Measurements from ENCODE around the gene REPIN1. TPM values are rescaled to one million over a fixed set of nuclear protein-coding genes. Genes with fewer than 3 reads are reported as not detected.

The REPIN1 gene
- total and polyA plus RNA-seq, 4 donors, result 17.1 to 118 (median 55.1) TPM

DNA sequence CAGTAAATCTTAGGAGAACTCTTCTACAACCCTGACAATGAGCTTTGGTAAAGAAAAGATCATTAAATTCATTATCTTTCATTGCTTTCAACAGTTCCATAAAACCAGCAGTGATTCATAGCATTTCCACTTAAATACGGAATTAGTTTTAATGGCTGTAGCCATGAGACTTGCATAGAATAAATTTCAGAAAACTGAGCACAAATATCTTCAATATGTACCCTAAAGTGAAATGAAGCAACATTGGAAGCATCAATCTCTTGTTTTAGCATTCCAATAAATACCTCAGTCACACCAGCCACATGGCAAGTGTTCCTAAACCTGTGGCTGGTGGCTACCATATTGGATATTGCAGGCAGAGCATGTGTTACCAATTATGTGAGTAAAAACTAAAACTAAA is 23.6 kb upstream of the REPIN1 start:
- no peak overlapping the region for H3K4me3 ChIP-seq (ENCODE audit: low read depth in 1 of 3, low read length in 3 of 3)
- H3K27ac ChIP-seq (ENCODE audit: low read depth in 1 of 2, low read length in 2 of 2), result no peak overlapping the region
- peaks cover 0 to 2% (median 0%) of the 10 kb centered on the region in 4 donors for H3K36me3 ChIP-seq (ENCODE audit: control insufficient read depth in 4 of 4, insufficient read depth in 3 of 4, low read depth in 1 of 4, low read length in 3 of 4)
- H3K27me3 ChIP-seq (ENCODE audit: control insufficient read depth in 4 of 4, insufficient read depth in 4 of 4, low read length in 3 of 4), result no peaks in the 10 kb centered on the region
- WGBS, result 97% methylated on average over 1 of the region's 1 CpG
- DNase-seq (ENCODE audit: low spot score), result no peak
- no peaks in the 10 kb centered on the region for H3K9me3 ChIP-seq (ENCODE audit: control insufficient read depth in 4 of 4, low read length in 3 of 4)
- peaks cover 4 to 26% (median 23%) of the 10 kb centered on the region in 4 donors for H3K4me1 ChIP-seq (ENCODE audit: control insufficient read depth in 4 of 4, insufficient read depth in 4 of 4, low read length in 3 of 4)
- TF ChIP-seq, protein P1, sequence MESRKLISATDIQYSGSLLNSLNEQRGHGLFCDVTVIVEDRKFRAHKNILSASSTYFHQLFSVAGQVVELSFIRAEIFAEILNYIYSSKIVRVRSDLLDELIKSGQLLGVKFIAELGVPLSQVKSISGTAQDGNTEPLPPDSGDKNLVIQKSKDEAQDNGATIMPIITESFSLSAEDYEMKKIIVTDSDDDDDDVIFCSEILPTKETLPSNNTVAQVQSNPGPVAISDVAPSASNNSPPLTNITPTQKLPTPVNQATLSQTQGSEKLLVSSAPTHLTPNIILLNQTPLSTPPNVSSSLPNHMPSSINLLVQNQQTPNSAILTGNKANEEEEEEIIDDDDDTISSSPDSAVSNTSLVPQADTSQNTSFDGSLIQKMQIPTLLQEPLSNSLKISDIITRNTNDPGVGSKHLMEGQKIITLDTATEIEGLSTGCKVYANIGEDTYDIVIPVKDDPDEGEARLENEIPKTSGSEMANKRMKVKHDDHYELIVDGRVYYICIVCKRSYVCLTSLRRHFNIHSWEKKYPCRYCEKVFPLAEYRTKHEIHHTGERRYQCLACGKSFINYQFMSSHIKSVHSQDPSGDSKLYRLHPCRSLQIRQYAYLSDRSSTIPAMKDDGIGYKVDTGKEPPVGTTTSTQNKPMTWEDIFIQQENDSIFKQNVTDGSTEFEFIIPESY (IDR thresholded peaks at IDR 0.05), result no peak
- no peak for TF ChIP-seq HNF4A (conservative IDR thresholded peaks at IDR 0.05)
- TF ChIP-seq, protein P2, sequence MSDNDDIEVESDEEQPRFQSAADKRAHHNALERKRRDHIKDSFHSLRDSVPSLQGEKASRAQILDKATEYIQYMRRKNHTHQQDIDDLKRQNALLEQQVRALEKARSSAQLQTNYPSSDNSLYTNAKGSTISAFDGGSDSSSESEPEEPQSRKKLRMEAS (IDR thresholded peaks at IDR 0.05), result no peak
- TF ChIP-seq JUND (IDR thresholded peaks at IDR 0.05), result no peak
- no peak for TF ChIP-seq GABPA (IDR thresholded peaks at IDR 0.05 in 1 of 2, conservative IDR thresholded peaks at IDR 0.05 in 1 of 2)
- TF ChIP-seq, protein P3, sequence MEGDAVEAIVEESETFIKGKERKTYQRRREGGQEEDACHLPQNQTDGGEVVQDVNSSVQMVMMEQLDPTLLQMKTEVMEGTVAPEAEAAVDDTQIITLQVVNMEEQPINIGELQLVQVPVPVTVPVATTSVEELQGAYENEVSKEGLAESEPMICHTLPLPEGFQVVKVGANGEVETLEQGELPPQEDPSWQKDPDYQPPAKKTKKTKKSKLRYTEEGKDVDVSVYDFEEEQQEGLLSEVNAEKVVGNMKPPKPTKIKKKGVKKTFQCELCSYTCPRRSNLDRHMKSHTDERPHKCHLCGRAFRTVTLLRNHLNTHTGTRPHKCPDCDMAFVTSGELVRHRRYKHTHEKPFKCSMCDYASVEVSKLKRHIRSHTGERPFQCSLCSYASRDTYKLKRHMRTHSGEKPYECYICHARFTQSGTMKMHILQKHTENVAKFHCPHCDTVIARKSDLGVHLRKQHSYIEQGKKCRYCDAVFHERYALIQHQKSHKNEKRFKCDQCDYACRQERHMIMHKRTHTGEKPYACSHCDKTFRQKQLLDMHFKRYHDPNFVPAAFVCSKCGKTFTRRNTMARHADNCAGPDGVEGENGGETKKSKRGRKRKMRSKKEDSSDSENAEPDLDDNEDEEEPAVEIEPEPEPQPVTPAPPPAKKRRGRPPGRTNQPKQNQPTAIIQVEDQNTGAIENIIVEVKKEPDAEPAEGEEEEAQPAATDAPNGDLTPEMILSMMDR (IDR thresholded peaks at IDR 0.05; ENCODE audit: low read depth, low read length, missing input control), result no peak
- no peak for TF ChIP-seq YY1 (IDR thresholded peaks at IDR 0.05)
- TF ChIP-seq, protein P4, sequence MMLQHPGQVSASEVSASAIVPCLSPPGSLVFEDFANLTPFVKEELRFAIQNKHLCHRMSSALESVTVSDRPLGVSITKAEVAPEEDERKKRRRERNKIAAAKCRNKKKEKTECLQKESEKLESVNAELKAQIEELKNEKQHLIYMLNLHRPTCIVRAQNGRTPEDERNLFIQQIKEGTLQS (IDR thresholded peaks at IDR 0.05), result no peak
- no peak overlapping the region for H3K9ac ChIP-seq (ENCODE audit: low read depth in 1 of 2, low read length in 2 of 2)

DNA sequence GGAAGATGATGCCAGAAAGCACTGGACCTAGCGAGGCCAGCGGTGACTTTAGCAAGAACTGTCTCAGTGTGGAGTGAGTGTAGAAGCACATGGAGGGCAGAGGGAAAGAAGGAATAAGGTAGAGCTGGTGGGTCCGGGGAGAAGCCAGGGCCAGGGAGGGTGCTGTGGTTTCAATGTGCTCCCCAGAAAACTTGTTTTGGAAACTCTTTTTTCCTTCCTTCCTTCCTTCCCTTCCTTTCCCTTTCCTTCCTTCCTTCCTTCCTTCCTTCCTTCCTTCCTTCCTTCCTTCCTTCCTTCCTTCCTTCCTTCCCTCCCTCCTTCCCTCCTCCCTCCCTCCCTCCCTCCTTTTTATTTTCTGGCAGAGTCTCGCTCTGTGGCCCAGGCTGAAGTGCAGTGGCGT is 21.7 kb upstream of the REPIN1 start:
- Histone ChIP-seq H3K4me3 (ENCODE audit: low read depth in 1 of 3, low read length in 3 of 3) (no peak overlapping the region), H3K4me1 (ENCODE audit: control insufficient read depth in 4 of 4, insufficient read depth in 4 of 4, low read length in 3 of 4) (peaks cover 4 to 20% (median 20%) of the 10 kb centered on the region in 4 donors), H3K36me3 (ENCODE audit: control insufficient read depth in 4 of 4, insufficient read depth in 3 of 4, low read depth in 1 of 4, low read length in 3 of 4) (peaks cover 0 to 2% (median 0%) of the 10 kb centered on the region in 4 donors), H3K9me3 (ENCODE audit: control insufficient read depth in 4 of 4, low read length in 3 of 4) (no peaks in the 10 kb centered on the region), H3K9ac (ENCODE audit: low read depth in 1 of 2, low read length in 2 of 2) (no peak overlapping the region), H3K27ac (ENCODE audit: low read depth in 1 of 2, low read length in 2 of 2) (no peak overlapping the region), H3K27me3 (ENCODE audit: control insufficient read depth in 4 of 4, insufficient read depth in 4 of 4, low read length in 3 of 4) (no peaks in the 10 kb centered on the region)
- 93% methylated on average over 5 of the region's 5 CpGs for WGBS
- no peak for DNase-seq (ENCODE audit: low spot score)
- TF ChIP-seq, protein P4 (IDR thresholded peaks at IDR 0.05), result no peak
- TF ChIP-seq TAF1 (conservative IDR thresholded peaks at IDR 0.05) (no peak), GABPA (IDR thresholded peaks at IDR 0.05 in 1 of 2, conservative IDR thresholded peaks at IDR 0.05 in 1 of 2) (no peak), EGR1 (IDR thresholded peaks at IDR 0.05; ENCODE audit: low read depth in 2 of 2) (no peak), FOXA2 (IDR thresholded peaks at IDR 0.05) (no peak), JUND (IDR thresholded peaks at IDR 0.05) (no peak), FOXA1 (IDR thresholded peaks at IDR 0.05) (no peak), SP1 (IDR thresholded peaks at IDR 0.05) (no peak), RAD21 (IDR thresholded peaks at IDR 0.05) (no peak), HNF4G (IDR thresholded peaks at IDR 0.05) (no peak), HNF4A (conservative IDR thresholded peaks at IDR 0.05) (no peak), RXRA (IDR thresholded peaks at IDR 0.05) (no peak), NR2F2 (IDR thresholded peaks at IDR 0.05) (no peak)
- TF ChIP-seq, protein P1 (IDR thresholded peaks at IDR 0.05), result no peak
- TF ChIP-seq, protein P2 (IDR thresholded peaks at IDR 0.05), result no peak
- TF ChIP-seq, protein P3 (IDR thresholded peaks at IDR 0.05; ENCODE audit: low read depth, low read length, missing input control), result no peak
